Measurements from ENCODE around the gene WHAMM. TPM values are rescaled to one million over a fixed set of nuclear protein-coding genes. Genes with fewer than 3 reads are reported as not detected.
A peak's percentile ranks its signal among the peaks of the same experiment; 100 is the strongest.

Gene WHAMM
- total RNA-seq, 2 donors from 2014 or later: 6.0 to 9.2 TPM

DNA sequence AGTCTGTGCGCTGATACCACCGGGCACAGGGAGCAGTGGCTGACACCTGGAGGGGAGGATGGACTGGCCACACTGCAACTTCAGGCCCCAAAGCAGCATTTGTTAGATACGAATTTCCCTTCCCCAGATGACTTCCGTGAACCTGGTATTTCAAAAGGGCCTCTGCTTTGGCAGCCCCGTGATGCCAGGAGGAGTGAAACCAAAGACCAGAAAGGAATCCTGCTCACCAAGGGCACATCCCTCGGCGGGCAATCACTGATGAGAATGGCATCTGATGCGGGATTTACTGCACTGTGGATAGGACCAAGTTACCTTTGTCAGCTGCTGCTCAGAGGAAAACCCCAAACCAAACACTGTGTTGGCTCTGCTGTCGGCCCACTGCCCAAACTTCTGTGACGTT, 65.5 kb downstream of the WHAMM start:
- Histone ChIP-seq H3K36me3 (replicated peaks in 1 of 2; ENCODE audit: insufficient read depth in 1 of 2, low read depth in 2 of 2) (peaks cover 0 to 10% of the 10 kb centered on the region in 2 donors), H3K9me3 (no peaks in the 10 kb centered on the region), H3K4me3 (no peak overlapping the region), H3K27me3 (no peaks in the 10 kb centered on the region), H3K27ac (peak overlapping the region in 1 of 4 donors; percentile 1), H3K4me1 (peaks cover 57% of the 10 kb centered on the region)
- DNase-seq (no peak), ATAC-seq (no peak)
- intact Hi-C loops (cut with DNase I): no loop called here
- TF ChIP-seq CTCF (IDR thresholded peaks at IDR 0.05) (no peak), POLR2A (IDR thresholded peaks at IDR 0.05) (no peak)
- WGBS, 2 donors: 50 to 79% methylated on average over 10 of the region's 10 CpGs

- Histone ChIP-seq H3K36me3 (replicated peaks in 1 of 2; ENCODE audit: insufficient read depth in 1 of 2, low read depth in 2 of 2) (peaks cover 0 to 10% of the 10 kb centered on the region in 2 donors), H3K27ac (peak overlapping the region in 1 of 4 donors; percentile 1)
- 48 to 67% methylated on average over 7 of the region's 7 CpGs for WGBS, 2 donors
Observed at GRCh38 chr15:82875411-82876003, 66.1 kb downstream of the WHAMM start.

GRCh38 chr15:82877825-82878224, 68.4 kb downstream of the WHAMM start:
- Histone ChIP-seq H3K27me3 (no peaks in the 10 kb centered on the region), H3K27ac (no peak overlapping the region), H3K4me1 (peaks cover 39% of the 10 kb centered on the region), H3K4me3 (no peak overlapping the region), H3K9me3 (no peaks in the 10 kb centered on the region), H3K36me3 (replicated peaks in 1 of 2; ENCODE audit: insufficient read depth in 1 of 2, low read depth in 2 of 2) (peaks cover 0 to 8% of the 10 kb centered on the region in 2 donors)
- DNase-seq (no peak), ATAC-seq (no peak)
- 87 to 98% methylated on average over 2 of the region's 2 CpGs for WGBS, 2 donors
- TF ChIP-seq CTCF (IDR thresholded peaks at IDR 0.05) (no peak), POLR2A (IDR thresholded peaks at IDR 0.05) (no peak)
- intact Hi-C loops (cut with DNase I): no loop called here

More at GRCh38 chr15:82875411-82876003, 66.1 kb downstream of the WHAMM start:
- no peaks in the 10 kb centered on the region for H3K9me3 ChIP-seq
- ATAC-seq (no peak), DNase-seq (no peak)
- intact Hi-C loops (cut with DNase I): no loop called here
- H3K27me3 ChIP-seq: no peaks in the 10 kb centered on the region
- peaks cover 51% of the 10 kb centered on the region for H3K4me1 ChIP-seq
- no peak for TF ChIP-seq CTCF (IDR thresholded peaks at IDR 0.05)
- no peak for TF ChIP-seq POLR2A (IDR thresholded peaks at IDR 0.05)
- H3K4me3 ChIP-seq: no peak overlapping the region

DNA sequence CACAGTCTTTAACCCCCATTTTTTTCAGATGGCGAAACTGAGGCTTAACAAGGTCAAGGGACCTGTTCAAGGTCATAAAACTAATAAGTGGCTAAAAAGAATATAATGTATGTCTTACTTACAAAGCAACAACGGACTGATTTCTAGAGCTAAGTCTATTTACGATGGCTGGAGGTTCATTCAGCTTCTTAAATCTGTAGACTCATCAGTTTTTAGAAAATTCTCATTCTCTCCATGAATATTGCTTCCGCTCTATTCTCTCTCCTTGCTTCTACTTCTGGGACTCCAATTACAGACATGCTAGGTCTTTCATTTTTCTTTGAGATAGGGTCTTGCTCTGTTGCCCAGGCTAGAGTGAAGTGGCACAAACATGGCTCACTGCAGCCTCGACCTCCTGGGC, 68.9 kb downstream of the WHAMM start:
- DNase-seq (no peak), ATAC-seq (no peak)
- intact Hi-C loops (cut with DNase I): no loop called here
- Histone ChIP-seq H3K36me3 (replicated peaks in 1 of 2; ENCODE audit: insufficient read depth in 1 of 2, low read depth in 2 of 2) (peaks cover 0 to 6% of the 10 kb centered on the region in 2 donors), H3K4me3 (no peak overlapping the region), H3K9me3 (no peaks in the 10 kb centered on the region), H3K27me3 (no peaks in the 10 kb centered on the region), H3K4me1 (peaks cover 38% of the 10 kb centered on the region), H3K27ac (no peak overlapping the region)
- WGBS, 2 donors: 90 to 96% methylated on average over 5 of the region's 5 CpGs
- TF ChIP-seq POLR2A (IDR thresholded peaks at IDR 0.05) (no peak), CTCF (IDR thresholded peaks at IDR 0.05) (no peak)

GRCh38 chr15:82880704-82881103, 71.3 kb downstream of the WHAMM start:
- no peak for DNase-seq
- Histone ChIP-seq H3K27me3 (no peaks in the 10 kb centered on the region), H3K36me3 (replicated peaks in 1 of 2; ENCODE audit: insufficient read depth in 1 of 2, low read depth in 2 of 2) (peaks cover 0 to 3% of the 10 kb centered on the region in 2 donors), H3K27ac (peak overlapping the region in 3 of 4 donors; percentile 30 to 44 (median 34)), H3K4me1 (peaks cover 35% of the 10 kb centered on the region), H3K4me3 (no peak overlapping the region), H3K9me3 (no peaks in the 10 kb centered on the region)
- 62 to 64% methylated on average over 6 of the region's 6 CpGs for WGBS, 2 donors
- intact Hi-C loops (cut with DNase I): no loop called here
- TF ChIP-seq CTCF (IDR thresholded peaks at IDR 0.05) (no peak), POLR2A (IDR thresholded peaks at IDR 0.05) (no peak)
- ATAC-seq: peak; percentile 37
